CD4-positive, alpha-beta T cell treated with Interferon alpha-2 for 1 hour (primary cell): ENCODE results near the gene FYTTD1.
"Not testable (repeated sequence)": the region's sequence is repeated elsewhere in the genome, so short reads cannot be mapped to it uniquely, and the experiment has no call there.

Experiments used
- DNase-seq, 2 donors: peaks; one replicate each; pipeline ENCODE4 v3.0.0-alpha.2; 2020 to 2022

The FYTTD1 gene, protein sequence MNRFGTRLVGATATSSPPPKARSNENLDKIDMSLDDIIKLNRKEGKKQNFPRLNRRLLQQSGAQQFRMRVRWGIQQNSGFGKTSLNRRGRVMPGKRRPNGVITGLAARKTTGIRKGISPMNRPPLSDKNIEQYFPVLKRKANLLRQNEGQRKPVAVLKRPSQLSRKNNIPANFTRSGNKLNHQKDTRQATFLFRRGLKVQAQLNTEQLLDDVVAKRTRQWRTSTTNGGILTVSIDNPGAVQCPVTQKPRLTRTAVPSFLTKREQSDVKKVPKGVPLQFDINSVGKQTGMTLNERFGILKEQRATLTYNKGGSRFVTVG

DNA sequence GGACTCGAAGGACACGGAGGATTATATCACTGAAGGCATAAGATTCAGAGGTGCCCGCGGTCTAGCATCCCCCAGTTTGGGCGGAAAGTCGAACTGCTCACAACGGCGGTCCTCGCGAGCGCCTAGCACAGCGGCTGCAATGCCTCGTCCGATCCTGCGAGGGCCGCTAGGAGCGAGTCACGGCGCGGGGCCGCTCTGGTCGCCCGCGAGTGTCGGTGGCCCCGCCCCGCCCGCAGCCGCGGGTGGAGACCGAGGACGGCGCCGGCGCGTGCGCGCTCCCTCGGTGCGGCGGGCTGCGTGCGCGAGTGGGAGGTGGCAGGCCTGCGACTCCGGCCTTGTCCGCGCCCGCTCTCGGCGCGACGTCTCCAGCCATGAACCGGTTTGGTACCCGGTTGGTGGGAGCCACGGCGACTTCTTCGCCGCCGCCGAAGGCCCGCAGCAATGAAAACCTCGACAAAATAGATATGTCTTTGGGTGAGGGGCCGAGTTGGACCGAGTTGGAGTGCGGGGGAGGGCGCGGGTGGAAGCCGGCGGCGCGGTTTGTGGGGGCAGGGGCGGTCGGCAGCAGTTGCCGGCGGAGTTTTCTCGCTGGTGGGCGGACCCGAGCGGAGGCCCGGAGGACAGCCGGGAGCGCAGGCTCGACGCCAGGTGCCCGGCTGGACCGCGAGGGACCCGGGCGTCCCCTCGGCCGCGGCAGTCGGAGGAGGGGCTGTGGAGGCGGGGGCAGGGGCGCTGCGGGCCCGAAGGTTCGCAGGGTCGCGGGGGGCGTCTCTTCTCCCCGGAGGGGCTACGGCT lies at the start of gene FYTTD1:
FYTTD1 (plus strand) TSS at position 283 of the 795 bp plus-strand sequence; CDS start at position 372, 89 bp downstream.
- DNase-seq = peak; percentile 89 to 91

DNA sequence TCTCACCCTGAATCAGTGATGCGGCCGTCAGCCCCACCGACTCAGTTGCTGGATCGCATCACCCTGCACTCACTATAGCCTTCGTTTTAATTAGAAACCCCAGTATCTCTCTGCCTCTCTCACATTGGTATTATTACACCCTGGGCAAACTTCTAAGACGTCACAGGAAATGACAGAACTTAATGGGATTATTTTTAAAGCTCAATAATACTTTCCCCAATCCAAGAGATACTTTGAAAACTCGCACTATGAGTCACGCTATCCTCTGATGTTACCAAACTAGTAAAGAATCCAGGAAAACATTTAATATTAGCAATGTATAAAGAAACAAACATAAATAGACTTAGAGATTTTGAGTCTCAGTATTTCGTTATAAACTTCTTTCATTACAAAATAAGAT lies 49.6 kb upstream of the FYTTD1 start:
- DNase-seq = no peak

DNA sequence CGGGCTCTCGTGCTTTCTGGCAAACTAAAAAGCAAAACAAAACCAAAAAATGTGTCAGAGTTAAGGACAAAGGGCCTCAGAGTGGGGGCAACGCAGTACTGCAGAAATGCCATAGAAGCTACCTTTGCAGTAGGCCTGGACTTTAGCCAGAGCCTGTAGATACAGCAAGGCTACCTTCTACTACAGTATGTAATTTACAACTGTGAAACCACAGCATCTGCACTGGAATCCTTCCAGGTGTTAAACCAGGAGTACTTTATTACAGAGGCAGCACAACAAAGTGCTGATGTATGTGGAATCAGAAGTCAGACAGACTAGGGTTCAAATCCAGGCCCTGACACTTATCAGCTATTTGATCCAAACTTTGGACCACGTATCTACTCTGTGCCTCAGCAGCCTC lies 47.8 kb upstream of the FYTTD1 start:
- DNase-seq = no peak

DNA sequence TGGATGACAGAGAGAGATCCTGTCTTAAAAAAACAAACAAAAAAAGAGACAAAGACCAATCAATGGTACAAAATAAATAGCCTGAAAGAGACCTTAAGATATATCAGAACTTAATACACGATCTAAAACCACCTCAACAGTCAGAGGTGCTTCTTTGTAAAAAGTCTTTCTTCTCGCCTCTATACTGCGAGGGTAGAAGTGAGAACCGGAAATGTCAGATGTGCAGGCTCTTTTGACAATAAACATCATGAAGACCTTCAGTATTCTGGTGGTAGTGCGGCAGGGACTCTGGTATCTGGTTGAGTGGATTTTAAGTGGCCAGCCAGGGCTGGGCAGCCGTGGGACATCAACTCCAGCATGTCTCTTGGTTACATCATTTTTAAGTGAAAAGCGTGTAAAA lies 43.0 kb upstream of the FYTTD1 start:
- peak in 1 of 2 donors; percentile 23 for DNase-seq

DNA sequence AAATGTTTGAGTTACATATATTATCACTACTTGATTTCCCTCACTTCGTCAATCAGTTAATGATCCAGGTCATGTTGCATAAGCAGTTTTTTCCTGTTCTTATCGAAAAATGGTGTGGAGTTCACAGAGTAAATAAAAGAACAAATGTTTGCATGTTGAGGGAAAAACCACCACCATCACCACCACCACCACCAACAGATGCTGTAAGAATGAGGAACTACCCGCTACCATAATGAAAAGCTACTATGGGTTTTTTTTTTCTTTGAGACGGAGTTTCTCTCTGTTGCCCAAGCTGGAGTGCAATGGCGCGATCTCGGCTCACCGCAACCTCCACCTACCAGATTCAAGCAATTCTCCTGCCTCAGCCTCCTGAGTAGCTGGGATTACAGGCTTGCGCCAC lies 40.5 kb upstream of the FYTTD1 start:
- peak in 1 of 2 donors; percentile 26 for DNase-seq

DNA sequence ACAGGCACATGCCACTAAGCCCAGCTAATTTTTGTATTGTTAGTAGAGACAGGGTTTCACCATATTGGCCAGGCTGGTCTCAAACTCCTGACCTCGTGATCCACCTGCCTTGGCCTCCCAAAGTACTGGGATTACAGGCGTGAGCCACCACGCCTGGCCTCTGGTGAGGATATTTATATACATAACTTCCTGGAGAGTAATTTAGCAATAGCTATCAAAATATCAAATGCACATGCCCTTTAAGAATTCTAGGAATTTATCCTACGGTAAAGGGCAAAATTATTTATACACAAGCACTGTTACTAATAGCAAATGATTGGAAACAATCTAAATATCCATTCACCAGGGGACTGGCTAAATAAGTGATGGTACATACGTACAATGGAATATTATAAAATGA lies 38.7 kb upstream of the FYTTD1 start:
- DNase-seq = not testable (repeated sequence)

DNA sequence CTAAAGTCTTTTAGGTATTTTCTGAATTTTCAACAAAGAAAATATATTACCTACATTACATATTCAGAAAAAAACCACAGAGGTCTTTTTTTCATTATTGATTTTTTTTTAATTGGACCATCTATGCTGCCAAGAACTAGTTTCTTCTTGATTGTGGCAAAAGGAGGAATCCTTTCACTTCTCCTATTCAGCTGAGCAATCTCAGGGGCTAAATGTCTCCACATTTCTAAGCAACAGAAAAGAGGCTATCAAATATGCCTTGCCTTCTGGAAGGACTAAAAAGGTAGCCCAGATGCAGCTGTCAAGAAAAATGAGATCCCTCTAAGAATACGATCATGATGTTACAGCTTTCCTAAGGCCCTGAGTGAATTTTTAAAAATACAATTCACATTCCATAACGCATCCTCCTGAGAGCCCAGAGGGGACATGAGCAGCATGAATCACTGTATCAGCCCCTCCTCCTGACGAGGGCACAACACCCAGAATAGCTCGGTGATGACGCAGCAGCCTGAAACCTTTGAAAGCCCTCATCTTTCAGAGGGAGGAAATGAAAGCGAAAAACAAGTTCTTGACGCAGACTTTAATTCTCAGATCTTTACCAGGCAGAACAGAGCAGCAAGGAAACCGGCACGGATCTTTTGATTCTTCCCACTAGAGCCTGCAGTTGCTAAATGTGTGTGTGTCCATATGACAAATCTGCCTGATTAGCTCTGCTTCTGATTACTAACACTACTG lies 37.5 kb upstream of the FYTTD1 start:
- DNase-seq = peak; percentile 94

DNA sequence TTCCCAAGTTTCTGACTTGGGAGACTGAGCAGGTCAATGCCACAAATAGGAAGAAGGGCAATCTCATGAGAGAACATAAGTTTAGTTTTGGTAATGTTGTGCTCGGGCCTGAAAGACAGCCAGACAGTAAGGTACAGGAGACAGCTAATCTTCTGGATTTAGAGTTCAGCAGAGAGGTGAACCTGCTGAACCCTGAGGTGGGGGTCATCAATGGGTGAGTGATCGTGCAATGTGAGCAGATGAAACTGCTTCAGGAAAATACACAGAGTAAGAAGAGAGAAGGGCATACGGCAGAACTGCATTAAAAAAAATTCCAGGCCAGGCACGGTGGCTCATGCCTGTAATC lies 36.2 kb upstream of the FYTTD1 start:
- no peak for DNase-seq

DNA sequence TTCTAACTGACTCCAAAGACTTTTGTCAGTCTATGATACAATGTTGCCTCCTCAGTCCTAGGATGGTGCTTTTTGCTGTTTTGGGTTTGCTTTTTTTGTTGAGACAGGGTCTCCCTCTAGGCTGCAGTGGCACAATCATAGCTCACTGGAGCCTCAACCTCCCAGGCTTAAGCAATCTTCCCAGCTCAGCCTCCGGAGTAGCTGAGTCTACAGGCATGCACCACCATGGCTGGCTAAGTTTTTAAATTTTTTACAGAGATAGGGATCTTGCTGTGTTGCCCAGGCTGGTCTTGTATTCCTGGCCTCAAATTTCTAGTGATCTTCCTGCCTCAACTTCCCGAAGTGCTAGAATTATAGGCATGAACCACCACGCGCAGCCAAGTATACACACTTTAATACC lies 35.4 kb upstream of the FYTTD1 start:
- no peak for DNase-seq

DNA sequence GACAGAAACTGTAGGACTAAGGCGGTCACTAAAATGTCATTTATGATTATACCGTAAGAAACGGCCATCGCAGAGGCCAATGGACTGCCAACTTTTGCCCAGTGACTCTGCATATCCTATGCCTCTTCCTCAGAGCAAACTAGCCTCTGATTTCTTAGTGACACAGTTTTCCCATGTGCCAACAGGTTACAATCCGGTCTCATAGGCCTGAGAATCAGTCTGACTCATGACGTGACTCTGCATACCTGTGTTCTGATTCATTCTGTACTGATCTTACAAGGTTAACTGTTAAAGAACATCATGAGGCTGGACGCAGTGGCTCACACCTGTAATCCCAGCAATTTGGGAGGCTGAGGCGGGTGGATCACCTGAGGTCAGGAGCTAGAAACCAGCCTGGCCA lies 30.8 kb upstream of the FYTTD1 start:
- DNase-seq = no peak

DNA sequence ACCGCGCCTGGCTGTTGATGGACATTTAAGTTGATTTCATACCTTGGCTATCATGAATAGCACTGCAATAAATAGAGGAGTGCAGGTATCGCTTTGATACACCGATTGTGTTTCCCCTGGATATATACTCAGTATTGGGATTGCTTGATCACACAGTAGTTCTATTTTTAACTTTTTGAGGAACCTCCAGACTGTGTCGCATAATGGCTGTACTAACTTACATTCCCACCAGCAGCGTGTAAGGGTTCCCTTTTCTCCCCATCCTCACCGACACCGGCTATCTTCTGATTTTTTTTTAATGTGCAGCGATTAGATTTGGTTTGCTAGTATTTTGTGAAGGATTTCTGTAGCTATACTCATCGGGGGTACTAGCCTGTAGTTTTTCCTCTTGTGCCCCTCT lies 29.0 kb upstream of the FYTTD1 start:
- DNase-seq = no peak

DNA sequence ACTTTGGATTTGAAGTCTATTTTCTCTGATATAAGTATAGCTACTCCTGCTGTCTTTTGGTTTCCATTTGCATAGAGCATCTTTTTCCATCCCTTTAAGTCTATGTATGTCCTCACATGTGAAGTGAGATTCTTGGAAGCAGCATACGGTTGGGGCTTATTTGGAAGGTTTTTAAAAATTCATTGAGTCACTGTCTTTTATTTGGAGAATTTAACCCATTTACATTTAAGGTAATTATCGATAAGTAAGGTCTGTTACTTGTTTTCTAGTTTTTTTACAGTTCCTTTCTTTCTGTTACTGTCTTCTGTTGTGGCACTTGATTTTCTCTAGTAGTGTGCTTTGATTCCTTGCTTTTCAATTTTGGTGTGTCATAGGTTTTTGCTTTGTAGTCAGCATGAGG lies 26.9 kb upstream of the FYTTD1 start:
- no peak for DNase-seq

DNA sequence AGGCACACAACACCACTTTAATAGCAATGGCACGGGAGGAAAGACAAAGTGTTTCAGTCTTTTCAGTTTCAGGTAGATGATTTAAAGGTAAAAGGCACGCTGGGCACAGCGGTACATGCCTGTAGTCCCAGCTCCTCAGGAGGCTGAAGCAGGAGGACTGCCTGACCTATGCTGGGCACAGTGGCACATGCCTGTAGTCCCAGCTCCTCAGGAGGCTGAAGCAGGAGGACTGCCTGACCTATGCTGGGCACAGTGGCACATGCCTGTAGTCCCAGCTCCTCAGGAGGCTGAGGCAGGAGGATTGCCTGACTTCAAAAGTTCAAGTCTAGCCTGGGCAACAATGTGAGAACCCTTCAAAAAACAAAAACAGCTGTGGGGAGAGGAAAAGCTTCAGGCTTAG lies 21.8 kb upstream of the FYTTD1 start:
- DNase-seq = not testable (repeated sequence)

DNA sequence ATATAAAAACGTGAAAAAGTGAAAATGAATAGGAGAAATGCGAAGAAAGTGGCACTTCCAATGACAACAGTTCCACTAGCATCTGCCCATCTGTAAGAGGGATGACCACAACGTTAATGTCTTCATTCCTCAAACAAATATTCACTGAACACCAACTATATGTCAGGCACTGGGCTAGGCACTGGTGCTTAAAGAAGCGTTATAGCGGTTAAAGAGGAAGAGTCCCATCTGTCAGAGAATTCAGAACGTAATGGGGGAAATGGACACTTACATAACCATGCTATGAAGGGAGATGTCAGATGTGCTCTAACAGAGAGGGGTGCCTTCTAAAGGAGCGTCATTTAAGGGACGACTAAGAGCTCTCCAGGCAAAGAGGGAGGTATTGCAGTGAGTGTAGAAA lies 21.2 kb upstream of the FYTTD1 start:
- no peak for DNase-seq

DNA sequence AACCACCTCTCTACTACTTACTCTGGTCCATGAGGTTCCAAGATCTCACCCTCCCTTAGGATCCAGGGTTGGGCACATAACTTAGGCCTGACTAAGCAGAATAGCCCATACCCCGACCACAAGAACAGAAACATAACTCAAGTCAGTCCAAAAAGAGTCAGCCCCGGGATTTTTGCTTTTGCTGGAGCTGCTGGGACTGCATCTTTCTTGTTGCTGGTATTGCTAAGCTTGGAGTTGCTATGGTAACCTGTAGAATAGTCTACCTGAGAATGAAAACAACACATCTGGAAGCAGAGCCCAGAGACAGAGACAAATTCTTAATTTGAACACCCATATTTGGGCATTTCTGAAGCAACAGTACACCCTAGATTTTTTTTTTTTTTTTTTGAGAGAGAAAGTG lies 19.5 kb upstream of the FYTTD1 start:
- DNase-seq = peak in 1 of 2 donors; percentile 16

DNA sequence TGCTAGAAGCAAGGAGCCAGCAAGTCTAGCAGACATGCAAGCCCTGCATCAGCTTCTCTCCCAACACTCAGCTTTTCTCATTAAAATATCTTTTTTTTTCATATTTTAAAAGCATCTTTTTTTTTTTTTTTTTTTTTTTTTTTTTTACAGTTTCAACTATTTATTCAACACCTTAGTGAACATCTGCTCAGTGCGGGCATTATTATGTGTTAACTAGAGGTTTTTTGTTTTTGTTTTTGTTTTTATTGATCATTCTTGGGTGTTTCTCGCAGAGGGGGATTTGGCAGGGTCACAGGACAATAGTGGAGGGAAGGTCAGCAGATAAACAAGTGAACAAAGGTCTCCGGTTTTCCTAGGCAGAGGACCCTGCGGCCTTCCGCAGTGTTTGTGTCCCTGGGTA lies 18.9 kb upstream of the FYTTD1 start:
- not testable (repeated sequence) for DNase-seq

DNA sequence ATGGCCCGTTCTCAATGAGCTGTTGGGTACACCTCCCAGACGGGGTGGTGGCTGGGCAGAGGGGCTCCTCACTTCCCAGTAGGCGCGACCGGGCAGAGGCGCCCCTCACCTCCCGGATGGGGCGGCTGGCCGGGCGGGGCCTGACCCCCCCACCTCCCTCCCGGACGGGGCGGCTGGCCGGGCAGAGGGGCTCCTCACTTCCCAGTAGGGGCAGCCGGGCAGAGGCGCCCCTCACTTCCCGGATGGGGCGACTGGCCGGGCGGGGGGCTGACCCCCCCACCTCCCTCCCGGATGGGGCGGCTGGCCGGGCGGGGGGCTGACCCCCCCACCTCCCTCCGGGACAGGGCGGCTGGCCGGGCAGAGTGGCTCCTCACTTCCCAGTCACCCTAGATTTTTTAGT lies 18.2 kb upstream of the FYTTD1 start:
- not testable (repeated sequence) for DNase-seq

DNA sequence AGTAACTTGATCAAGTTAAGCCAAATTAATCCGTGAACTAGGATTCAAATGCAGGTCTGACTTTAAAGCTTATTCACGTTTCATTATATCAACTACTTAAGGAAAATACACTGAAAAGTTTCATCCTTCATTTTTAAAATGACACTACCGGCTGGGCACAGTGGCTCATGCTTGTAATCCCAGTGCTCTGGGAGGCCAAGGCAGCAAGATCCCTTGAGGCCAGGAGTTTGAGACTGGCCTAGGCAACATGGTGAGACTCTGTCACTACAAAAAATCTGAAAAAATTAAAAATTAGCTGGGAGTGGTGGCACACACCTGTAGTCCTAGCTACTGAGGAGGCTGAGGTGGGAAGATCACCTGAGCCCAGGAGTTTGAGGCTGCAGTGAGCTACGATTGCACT lies 16.6 kb upstream of the FYTTD1 start:
- no peak for DNase-seq

DNA sequence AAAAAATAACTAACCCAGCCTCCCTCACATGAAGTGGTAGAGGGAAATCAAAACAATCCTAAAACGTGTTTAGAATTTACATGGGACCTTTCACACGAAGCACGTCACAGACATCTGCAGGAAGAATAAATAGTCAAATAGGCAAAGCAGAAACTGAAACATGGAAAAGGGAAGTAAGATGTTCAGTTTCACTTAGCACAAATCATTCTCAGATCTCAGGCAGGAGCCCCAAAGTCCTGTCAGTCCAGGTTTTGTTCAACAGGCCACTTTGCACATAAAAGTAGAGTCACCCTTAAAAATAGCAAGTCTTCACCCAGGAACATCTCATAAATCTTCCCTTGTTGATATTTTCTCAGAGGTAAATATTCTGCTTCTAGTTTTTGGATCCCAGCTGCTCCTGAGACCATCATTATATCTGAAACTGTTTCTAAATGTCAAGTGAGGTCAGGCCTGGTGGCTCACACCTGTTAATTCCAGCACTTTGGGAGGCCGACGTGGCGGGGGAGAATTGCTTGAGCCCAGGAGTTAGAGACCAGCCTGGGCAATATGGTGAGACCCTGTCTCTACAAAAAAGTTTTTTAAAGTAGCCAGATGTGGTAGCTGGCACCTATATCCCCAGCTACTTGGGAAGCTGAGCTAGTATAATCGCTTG lies 14.9 kb upstream of the FYTTD1 start:
- DNase-seq = peak; percentile 13 to 48

DNA sequence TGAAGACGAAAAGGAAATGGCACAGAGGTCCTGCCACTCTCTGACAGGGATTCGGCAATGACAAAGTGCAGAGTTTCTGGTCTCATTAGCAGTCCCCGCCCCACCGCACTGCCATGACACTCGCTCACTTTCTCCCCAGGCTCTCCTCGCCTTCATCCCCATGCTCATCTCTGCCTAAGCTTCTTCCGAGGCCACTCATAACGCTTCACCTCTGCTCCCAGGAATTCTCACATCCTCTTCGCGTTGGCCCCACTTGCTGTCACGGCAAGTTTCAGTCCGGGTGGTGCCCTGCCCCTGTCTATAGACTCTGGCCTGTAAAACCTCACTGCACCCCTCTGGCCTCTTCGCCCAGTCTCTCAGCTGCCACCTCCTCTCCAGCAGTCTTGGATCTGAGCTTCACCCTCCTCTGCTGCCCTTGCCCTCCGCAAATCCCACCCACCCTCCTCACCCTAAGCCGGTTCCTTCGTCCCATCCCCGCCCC lies 13.6 kb upstream of the FYTTD1 start:
- DNase-seq = peak; percentile 49 to 50

DNA sequence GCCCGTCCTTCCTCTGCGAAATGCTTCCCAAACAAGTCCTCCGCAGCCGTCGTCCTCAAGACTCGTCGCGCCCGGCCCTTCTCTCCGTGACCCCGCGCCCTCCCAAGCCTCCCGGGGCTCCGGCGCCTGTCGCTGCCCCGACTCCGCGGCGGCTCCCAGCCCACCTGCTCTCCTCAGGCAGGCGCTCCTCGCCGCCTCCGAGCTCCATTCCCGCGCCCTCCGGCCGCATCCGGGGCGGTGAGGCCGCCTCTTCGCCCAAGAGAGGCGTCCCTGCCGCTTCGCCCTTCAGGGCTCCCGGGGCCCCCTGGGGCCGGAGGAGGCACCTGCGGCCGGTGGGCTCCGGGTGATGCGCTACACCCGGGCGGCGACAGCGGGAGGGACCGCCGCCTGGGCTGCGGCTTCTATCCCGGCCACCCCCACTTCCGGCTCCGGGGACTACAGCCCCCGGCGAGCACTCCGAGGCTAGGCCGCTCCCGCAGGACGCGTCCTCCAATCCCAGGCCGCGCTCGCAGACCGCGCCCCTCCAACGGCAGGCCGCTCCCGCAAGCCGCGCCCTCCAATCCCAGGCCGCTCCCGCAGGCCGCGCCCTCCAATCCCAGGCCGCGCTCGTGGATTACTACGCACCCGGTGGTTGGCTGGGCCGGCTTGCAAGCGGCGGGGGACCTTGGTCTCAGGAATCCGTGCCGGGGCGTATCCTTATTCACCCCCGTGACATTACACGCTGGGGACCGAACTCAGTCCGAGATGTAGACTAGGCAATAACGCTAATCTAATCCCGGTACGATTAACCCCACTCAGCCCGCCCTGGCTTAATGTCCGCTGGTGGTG lies 13.0 kb upstream of the FYTTD1 start, which contains the start of gene RUBCN:
RUBCN (minus strand) TSS at position 414 of the 828 bp plus-strand sequence; CDS start at position 229, 185 bp downstream.
- DNase-seq = peak; percentile 93 to 94

DNA sequence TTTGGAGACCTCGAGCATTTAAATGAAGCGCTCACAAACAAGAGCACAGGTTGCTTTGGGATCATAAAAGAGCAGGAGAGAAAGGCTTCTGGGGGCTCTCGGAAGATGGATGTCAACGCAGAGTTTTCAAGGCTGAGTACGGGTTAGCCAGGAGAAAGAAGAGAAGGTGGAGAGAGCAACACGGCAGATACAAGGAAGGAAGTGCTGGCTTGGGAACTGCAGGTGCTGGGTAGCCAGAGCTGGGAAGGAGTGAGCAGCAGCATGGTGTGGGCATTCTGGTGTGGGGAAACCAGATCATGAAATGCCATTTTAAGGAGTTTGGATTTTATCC lies 12.4 kb upstream of the FYTTD1 start:
- no peak for DNase-seq
